ENCODE results near the gene ZIC4.

ZIC4 gene

DNA sequence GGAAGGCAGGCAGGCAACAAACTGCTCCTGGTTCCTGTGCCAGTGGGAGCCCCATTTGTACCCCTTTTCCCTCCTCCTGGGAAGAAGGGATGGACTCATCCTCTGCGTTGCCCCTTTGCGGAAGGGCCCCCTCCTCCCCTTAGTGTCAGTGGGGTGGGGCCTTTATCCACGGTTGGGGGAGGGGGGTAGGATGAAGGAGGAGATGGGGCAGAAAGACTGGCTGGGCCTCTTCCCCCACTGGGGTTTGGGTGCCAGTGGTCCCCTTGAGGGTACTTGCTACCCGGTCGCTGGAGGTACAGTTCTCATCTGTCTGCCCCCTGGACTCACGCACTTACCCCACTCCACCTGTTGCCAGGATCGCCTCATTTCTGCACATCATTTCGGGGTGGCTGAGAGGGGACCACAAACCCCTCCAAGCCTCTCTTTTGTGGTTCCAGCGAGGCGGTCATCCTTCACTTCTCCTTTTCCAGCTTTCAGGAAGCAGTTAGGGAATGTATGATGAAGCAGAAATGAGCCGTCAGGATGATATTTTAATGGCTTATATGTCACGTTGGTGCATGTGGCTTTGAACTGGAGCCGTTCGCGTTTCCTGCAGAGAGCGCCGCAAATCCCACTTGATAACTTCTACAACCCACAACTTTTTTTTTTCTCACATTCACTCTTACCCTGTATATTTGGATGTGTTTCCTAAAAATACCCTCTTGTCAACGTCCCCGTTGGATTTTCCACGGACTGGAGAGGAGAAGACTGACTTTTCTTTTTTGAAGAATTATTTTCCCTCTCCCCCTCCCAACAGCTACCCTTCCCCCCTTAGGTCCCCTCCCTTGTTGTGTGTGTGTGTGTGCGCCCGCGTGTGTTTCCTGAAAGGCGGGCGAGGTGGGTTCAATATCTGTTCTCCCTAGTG lies at the start of gene ZIC4:
TSS of gene ZIC4 (minus strand) at position 516 of the 904 bp plus-strand sequence. CDS start 3,746 bp downstream, outside the sequence.
- DNase-seq (ENCODE audit: low read depth, low spot score), result no peak

DNA sequence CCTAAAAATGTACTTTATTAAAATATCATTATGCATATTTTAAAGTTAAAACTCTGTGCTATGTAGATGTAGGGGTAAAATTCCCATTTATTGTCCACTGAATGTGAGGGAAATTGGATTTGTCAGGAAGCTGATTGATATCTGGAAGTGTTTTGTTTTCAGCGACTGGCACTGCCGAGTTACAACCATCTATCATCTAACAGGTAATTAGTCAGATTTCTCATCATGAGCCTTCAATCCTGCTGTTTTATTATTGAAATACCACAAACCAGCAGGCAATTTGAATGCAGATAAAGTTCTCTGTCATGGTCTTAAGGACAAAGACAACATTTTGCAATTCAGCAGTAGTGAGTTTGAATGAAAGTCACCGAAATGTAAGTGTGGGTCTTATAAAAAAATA lies 43.3 kb upstream of the ZIC4 start:
- DNase-seq (ENCODE audit: low read depth, low spot score), result no peak

DNA sequence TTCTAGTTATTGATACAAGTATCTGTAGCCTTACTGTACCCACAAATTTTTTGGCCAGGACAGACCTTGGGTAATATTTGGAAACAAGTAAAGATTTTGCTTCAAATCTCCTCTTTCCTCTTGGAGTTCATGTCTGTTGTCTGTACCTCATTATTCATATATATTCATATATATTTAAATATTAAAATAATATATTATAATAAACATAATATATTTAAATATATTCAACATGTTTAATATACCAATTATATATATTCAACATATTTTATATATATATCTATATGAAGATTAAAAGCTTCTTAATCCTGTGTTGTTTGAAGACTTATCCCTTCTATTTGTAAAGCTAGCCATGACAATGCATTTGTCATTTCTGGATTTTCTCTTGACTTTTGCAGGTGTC lies 40.9 kb upstream of the ZIC4 start:
- DNase-seq (ENCODE audit: low read depth, low spot score), result no peak

DNA sequence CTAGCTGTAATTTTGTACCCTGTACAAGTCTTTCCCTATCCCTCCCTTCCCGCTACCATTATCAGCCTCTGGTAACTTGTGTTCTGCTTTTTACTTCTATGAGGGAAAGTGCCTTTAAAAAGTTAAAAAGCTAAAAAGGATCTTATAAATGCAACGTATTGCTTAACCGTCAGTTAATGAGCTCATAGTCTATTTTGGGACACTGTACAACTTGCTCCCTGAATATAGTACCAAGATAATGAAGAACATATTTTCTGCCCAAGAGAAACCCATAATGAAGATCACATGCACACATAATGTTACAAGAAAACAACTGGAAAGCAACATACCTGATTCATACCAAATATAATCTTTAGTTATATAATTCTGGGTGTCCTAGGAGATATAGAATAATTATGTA lies 25.4 kb upstream of the ZIC4 start:
- DNase-seq (ENCODE audit: low read depth, low spot score), result no peak

DNA sequence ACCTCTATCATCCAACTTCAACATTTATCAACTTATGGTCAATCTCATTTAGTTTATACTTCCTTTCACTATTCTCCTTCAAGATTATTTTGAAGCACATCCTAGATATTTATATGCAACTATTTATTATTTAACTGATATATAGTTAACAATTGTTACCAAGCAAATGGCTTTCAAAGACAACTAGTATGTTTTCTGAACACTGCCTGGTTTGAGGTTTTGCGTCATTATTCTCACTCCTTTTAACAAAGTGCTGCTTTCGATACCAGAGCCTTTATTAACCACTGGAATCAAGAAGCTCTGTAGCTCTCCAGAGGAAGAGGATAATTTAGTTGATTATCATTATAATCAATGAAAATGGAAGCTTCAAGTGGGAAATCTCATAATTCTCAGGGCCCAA lies 22.4 kb upstream of the ZIC4 start:
- no peak for DNase-seq (ENCODE audit: low read depth, low spot score)

DNA sequence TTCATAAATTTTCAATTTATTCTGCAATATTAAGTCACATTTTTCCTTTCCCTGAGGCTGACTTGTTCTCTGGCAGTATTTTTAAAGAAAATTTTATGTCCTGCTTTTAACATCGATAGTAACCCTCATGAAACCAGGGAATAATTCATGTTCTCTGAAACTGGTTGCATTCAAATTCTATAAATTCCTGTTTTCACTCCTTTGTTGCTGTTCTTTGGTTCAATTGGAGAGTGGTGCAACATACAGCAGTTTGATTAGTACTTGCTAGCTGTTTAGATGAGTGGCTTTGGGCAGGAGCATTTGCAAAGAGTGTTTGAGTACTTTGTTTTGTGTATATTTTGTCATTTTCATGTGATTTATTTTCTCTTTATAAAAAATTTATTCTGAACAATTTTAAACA lies 22.0 kb upstream of the ZIC4 start:
- DNase-seq (ENCODE audit: low read depth, low spot score), result no peak

DNA sequence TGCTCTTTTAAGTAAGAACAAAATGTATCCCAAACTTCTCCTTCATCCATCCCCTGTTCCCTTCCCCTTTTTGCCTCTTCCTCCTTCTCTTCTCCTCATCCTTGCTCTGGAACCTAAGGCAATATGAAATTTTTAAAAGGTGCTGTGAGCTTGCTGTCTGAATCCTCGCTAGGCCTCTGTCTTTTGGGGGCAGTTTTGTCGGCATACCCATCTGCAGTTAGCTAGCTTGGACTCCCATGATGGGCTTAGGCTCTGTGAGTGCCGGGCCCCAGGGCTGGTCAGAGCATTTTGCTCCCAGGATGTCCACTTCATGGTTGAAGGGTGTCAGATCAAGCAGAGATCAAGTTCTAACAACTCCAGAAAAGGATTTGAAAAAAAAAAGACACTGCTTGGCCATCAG lies 21.4 kb upstream of the ZIC4 start:
- DNase-seq (ENCODE audit: low read depth, low spot score), result no peak

DNA sequence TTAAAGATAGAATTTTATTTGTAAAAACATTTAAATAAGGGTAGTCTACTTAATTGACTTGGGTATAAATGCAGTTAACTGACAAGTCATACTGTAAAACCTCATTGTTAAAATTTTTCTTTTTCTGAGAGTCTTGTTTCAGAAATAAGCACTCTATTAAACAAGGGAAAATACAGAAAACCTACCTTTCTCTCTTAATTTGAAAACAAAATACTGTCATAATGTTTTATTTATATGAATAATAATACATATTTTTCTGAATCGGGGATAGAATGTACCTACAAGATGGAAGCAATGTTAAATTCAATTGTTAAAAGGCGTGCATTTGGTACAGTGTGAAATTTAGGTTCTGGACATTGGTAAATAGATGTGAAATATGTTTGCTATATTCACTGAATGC lies 20.6 kb upstream of the ZIC4 start:
- no peak for DNase-seq (ENCODE audit: low read depth, low spot score)

DNA sequence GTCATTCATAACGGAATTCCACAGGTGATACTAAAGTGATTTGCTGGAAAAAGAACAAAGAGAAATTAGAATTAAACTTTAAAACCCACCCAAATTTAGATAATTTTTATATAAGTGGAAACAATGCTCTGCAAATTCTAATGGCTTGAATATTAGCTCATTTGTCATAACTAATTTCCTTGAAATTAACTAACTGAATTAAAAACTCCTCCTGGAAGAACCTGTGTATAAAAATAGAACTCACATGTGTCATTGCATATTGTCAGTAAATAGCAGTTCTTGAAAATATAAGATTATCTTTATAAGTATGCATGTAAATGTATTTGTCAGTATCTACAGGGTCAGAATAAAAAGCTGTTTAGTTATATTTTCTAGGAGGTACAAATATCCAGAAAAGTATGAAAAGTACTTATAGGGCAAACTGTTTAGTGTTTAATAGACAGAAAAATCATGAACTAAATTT lies 19.1 kb upstream of the ZIC4 start:
- no peak for DNase-seq (ENCODE audit: low read depth, low spot score)

DNA sequence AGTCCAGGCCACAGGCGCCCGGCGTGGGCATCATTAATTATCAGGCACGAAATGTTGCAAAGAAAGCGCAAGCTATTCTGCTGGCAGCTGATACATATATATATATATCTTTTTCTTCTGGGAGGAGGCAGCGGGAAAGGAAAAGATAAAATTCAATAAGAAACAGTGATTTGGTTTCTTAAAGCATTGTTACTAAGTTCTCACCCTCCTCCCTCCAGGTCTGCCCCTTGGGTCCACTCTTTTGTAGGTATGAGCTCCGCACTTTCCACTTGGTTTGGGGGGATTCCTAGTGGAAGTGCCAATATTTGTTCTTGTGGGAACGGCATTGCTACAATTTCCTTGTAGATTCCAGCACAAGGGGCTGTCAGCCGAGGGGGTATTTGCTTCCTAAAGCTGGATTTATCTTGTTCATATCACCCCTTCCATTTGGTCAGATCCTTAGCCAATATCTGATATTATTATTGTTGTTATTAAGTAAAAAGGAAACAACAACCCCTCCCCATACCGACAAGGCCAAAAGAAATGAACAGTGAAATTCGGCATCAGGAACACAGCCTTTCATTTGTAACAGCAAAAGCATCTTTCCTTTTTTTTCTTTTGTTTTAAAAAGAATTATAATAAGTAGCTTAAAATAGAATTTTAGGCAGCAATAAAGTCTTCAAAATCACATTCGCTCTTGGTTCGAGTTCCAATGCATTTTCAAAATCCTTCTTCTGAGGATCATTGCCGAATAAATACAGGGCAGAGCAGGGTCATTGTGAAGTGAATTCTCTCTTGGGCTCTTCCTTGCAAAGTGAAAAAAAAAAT lies 18.4 kb upstream of the ZIC4 start:
- DNase-seq (ENCODE audit: low read depth, low spot score), result no peak

DNA sequence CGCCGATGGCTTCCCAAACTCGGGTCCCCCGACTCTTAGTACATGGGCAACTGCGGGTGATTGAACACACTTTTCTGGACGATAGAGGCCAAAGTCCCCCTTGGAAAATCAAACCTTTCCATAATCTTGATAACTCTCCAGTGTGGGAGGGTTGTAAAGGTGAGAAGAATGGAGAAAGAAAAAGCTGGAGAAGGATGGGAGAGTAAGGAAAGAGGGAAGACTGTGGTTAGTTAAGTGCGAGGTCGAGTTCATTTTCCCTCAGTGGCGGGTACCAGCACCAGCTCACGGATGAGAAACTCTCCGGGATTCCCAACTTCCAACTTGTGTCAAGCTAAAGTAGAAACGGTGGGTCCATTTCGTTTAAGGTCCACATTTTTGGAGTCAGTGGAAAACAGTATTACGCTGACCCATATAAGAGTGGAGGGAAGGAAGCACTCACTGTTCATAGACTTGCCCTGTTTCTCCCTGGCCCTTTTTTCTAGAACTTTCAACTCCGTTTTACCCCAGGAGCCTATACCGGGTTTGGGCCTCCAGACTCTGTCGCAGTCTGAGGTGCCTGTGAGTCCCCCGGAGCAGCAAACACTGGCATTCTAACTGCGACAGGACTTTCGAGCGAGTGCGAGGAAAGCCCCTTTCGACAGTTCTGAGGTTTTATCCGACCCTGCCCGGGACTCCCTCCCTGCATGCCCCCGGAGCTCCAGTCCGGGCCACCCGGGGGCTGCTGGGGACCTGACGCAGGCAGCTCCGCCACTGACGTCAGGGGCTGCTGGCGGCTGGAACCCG lies 17.6 kb upstream of the ZIC4 start:
- DNase-seq (ENCODE audit: low read depth, low spot score), result no peak

DNA sequence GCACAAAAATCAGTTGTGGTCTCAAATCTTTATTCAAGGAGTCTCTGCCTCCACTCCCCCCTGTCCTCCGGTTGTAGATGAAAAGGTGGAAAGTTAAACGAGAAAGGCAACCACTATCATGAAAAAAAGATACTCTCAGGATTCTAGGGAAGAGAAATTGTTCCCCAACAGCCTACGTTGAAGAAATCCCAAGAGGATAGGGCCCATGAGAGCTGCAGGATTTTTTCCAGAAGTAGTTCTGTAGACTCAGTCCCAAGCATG lies 17.1 kb upstream of the ZIC4 start:
- no peak for DNase-seq (ENCODE audit: low read depth, low spot score)

DNA sequence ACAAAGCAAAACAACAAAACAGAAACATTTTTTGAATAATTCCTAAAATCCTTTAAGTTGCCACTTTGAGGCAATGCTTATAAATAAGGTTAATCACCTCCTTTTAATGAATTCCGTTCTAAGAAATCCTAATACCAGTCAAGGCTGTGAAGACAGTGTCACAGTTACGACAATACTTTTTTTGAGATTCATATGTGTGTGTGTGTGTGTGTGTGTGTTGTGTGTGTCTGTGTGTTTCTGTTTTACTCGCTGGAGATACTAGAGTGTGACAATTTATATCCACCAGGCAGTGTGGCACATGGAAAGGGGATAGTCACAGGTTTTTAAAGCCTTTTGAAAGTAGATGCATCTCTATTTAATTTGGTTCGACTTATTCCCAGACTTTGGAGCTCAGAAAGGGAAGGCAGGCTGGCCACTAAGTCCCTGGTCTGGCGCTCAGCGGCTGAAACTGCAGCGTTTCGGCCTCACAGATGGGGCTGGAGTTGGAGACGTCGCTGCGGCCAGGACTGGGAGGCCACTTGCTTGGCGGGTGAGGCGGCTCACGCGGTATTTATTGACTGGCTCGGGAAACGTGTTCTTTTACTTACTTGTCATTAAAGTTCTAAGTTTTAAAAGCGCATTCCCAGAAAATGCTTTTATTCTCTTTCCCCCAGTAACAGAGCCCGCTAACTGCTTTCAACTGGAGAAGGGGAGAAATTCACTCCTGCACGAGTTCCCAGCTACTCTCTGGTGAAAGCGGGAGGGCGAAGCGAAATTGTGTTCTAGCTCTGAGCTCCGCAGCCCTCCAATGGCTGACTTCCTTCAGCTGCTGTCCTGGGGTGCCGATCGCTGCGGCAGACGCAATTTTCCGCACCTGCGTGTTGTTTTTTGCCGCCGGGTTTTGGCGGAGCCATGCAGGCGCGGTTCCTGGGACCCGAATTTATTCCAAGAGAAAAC lies 16.5 kb upstream of the ZIC4 start:
- no peak for DNase-seq (ENCODE audit: low read depth, low spot score)

DNA sequence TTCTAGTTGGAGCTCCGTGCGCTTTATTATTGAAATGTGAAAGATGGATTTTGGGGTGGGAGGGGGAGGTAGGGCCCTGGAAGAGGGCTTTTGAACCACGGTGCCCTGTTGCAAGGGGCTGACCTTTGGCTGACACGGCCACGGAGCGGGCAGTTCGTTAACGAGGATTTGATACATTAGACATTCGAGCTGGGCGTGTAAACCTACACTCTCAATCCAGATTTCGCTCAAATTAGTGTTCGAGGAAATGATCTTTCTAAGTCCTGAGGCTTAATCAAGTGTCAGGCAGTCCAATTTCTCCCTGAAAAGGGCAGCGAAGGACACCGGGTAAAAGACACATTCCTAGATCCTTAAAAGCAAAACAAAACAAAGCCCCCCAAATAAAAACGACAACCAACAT lies 15.9 kb upstream of the ZIC4 start:
- DNase-seq (ENCODE audit: low read depth, low spot score), result no peak

DNA sequence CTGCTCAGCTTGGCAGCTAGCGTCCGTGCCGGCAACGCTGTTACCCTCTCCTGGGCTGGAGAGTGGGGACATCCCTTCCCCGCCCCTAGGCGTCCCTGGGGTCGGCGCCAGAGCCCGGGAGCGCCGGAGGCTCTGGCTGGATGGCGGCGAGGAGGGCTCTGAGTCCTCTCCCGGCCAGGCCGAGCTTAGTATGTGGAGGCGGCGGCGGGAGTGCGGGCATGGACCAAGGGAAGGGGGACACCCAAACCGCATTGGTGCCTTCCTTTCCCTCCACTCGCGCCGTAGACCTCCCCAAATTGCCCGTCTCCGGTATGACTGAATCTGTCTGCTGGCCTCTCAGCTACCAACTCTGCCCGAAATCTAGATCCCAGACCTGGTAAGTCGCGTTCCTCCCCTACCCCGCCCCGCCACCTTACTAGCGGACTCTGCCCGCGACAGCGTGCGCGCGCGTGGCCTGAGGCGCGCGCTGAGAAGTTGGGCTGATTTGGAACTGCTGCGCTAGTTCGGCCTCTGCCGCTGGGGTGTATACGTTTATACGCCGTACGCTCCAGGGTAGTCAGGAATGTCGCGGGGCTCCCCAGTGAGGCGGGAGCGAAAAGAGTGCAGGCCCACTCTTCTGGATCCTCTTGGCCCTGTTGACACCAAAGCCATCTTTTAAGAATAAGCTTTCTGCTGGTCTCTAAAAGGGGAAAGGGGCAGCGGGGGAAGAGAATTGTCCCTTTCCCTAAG lies 15.0 kb upstream of the ZIC4 start:
- DNase-seq (ENCODE audit: low read depth, low spot score), result no peak

DNA sequence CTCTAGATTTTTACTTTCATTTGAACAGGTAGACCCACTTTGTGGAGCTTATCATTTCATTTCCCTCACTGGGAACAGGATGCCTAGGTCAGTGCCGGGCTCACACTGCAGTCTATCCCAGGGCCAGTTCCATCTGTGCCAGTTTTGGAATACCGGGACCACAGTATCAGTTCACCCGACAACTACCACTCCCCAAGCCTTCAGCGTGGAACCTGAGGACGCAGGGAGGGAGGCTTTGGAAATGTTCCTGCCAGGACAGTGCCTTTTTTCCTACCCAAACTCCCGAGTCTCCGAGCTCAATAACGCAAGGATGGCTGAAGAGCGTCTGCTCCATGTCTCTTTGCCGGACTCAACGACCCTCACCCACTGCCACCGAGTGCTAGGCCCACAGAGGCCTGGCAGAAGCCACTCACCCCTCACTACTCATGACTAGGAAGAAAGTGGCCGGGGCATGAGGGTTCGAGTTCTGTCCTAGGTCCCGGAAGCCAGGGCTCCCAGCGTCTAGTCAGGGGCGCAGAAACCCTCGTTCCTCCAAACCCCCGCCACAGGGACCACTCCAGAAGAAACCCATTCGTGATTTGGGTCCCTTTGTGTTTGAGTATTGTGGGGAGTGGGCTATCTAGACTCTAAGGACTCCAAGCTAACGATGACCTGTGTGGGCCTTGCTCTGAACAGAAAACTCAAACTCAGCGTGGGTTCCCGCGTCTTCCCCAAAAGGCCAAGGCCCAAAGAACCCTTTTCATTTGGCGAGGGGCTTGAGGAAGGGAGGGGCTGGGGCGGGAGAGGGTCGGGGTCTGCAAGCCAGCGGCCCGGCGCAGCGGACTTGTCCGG lies 14.2 kb upstream of the ZIC4 start:
- DNase-seq (ENCODE audit: low read depth, low spot score), result no peak

DNA sequence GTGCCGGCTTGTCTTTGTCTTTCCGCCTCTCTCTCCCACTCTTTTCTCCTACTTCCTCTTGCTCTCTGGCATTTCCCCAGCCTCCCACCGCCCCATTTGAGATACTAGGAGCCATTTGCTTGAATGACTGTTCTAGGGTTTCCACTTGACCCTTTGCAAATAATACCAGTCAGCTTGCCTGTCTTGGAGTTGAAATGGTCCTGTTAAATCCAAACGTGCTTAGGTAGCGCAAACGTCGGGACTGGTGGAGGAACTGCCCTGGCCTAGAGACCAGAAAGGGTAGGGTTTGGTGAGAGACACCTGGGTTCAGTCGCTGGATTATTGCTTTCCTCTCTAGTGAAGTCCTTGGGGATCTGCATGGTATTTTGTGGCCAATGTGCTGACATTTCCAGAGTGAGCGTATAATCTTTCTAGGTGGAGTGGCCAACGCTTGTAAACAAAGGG lies 13.5 kb upstream of the ZIC4 start:
- DNase-seq (ENCODE audit: low read depth, low spot score), result no peak

DNA sequence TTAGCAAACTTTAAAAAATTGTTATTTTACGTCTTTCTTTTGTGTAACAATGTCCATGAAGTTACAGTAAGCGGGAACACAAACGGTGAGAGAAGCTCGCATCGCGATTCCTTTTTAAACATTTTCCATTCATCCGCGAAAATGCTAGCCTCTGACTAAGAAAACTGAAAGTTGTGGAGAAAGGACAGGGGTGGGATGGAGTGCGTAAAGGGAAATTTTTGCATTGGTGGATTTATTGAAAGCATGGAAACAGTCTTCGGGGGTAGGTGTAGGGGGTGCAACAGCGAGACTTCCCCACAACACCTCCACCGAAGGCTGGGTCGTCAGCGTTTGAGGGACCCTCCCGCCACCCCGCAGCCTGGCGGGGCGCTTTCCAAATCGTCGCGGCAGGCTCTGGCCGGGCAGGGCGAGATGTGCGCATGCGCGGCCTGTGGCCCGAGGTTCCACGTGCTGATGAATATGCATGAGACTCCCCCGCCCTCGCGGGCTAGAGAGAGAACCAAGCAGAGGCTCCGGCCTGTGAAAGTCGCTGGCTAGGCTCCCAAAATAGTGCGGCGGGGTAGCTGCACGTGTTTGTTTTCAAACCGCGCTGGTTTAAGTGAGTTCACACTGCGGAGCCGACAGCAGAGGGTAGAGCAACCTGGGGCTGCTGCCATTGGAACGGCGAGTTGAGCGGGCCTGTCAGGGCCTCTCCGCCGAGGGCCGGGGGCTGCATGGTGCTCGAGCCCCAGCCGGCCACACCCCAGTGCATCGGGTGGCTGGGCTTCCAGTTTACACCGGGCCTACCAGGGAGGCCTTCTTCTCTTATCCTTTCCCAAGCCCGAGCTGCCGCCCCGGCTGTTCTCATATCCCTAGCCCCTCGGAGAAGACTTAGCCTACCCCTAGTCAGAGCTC lies 12.7 kb upstream of the ZIC4 start:
- no peak for DNase-seq (ENCODE audit: low read depth, low spot score)

All from activated naive CD8-positive, alpha-beta T cell treated with anti-CD3 and anti-CD28 coated beads, Interleukin-2, amount 50 U/mL, for 16 hours (primary cell).